Endodermal cell (in vitro differentiated cells): ENCODE results near the gene PTPRT. TPM values are rescaled to one million over a fixed set of nuclear protein-coding genes. Genes with fewer than 3 reads are reported as not detected.

ENCODE experiments used
- DNase-seq: peaks from one replicate; pipeline ENCODE4 v3.0.0-alpha.2; 2017
- H3K27ac ChIP-seq: 2 replicates; pipeline ENCODE4 v1.5.1; 2013; ENCODE audit warnings: mild to moderate bottlenecking, low read depth, low read length, moderate library complexity
- H3K27me3 ChIP-seq: 2 replicates; pipeline ENCODE4 v1.6.1; 2013; ENCODE audit warnings: mild to moderate bottlenecking, low read length, moderate library complexity; ENCODE audit not compliant: insufficient read depth, control insufficient read depth, poor library complexity, severe bottlenecking
- H3K36me3 ChIP-seq: 2 replicates; pipeline ENCODE4 v1.7.0; 2013; ENCODE audit warnings: mild to moderate bottlenecking, low read length, moderate library complexity; ENCODE audit not compliant: control insufficient read depth, insufficient read depth
- H3K4me1 ChIP-seq: one replicate; pipeline ENCODE4 v1.7.0; 2013; ENCODE audit warnings: low read length; ENCODE audit not compliant: control insufficient read depth, insufficient read depth
- H3K4me3 ChIP-seq: 2 replicates; pipeline ENCODE4 v1.5.1; 2013; ENCODE audit warnings: mild to moderate bottlenecking, low read length, moderate library complexity
- H3K9ac ChIP-seq: 2 replicates; pipeline ENCODE4 v1.6.1; 2013; ENCODE audit warnings: mild to moderate bottlenecking, low read length, moderate library complexity; ENCODE audit not compliant: poor library complexity, severe bottlenecking; ENCODE audit errors: extremely low read depth
- H3K9me3 ChIP-seq: 2 replicates; pipeline ENCODE4 v1.6.1; 2013; ENCODE audit warnings: mild to moderate bottlenecking, low read length, moderate library complexity; ENCODE audit not compliant: control insufficient read depth
- H3K27ac Mint-ChIP-seq: 2 replicates; pipeline ENCODE4 v1.8.0; 2020; ENCODE audit warnings: mixed read lengths
- H3K27me3 Mint-ChIP-seq: 2 replicates; pipeline ENCODE4 v1.8.0; 2021; ENCODE audit warnings: mild to moderate bottlenecking, mixed read lengths; ENCODE audit not compliant: insufficient read depth
- H3K36me3 Mint-ChIP-seq: 2 replicates; pipeline ENCODE4 v1.8.0; 2020; ENCODE audit warnings: low read depth, mixed read lengths
- H3K4me1 Mint-ChIP-seq: 2 replicates; pipeline ENCODE4 v1.8.0; 2020; ENCODE audit warnings: mixed read lengths
- H3K4me3 Mint-ChIP-seq: 2 replicates; pipeline ENCODE4 v1.8.0; 2020; ENCODE audit warnings: mild to moderate bottlenecking, moderate library complexity, mixed read lengths
- H3K9me3 Mint-ChIP-seq: 2 replicates; pipeline ENCODE4 v1.8.0; 2020; ENCODE audit warnings: mild to moderate bottlenecking, mixed read lengths
- WGBS, 2 experiments: methylation state at CpG; one replicate each; pipeline versions ENCODE4 v1.1.5 to v1.1.7; 2013; ENCODE audit warnings: missing lambda C conversion rate in 2 of 2, mixed read lengths in 1 of 2; ENCODE audit not compliant: insufficient coverage in 1 of 2, insufficient read length in 1 of 2; 5-methylcytosine and 5-hydroxymethylcytosine counted together
- total RNA-seq, 2 donors: library from RNA; stranded (reverse); fragmentation: NEBNext Ultra II Directional in 1 of 2; extraction: Animal tissue kit (Norgen Biotek cat#: 25700) in 1 of 2; gene quantifications; 2 replicates in 1 of 2; 3 replicates in 1 of 2; pipeline ENCODE4 v1.2.1, GENCODE V29; 2021
- TF ChIP-seq, protein P1 (sequence below): fragments of 200-600 bp; sonication (generic); conservative IDR thresholded peaks from 2 replicates; pipeline ENCODE4 v1.5.0; 2021; ENCODE audit warnings: antibody characterized with exemption, mild to moderate bottlenecking

PTPRT gene
- total RNA-seq, 2 donors from 2014 or later: 2.3 to 2.7 TPM

DNA sequence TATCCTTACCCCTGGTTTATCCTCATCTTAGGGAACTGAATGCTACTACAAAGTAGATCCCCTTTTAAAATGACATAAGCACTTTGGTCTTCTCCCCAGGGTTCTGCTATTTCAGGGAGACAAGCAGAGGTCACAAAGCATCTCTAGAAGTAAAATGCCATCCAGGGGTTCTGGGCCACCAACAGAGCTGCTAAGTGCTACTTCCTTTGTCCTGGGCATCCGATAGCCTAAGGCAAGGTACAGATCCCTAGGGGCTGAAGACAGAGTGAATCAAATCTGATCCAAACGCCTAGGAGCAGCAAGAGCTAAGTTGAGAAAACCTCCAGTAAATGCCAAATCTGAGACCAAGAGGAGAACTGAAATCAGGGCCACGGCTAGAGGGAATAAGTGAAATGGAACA lies 161.2 kb downstream of the PTPRT start:
- Histone ChIP-seq H3K4me3 (no peak overlapping the region), H3K4me1 (no peaks in the 10 kb centered on the region), H3K36me3 (no peaks in the 10 kb centered on the region), H3K27me3 (peaks cover 15% of the 10 kb centered on the region), H3K9ac (no peak overlapping the region), H3K9me3 (no peaks in the 10 kb centered on the region), H3K27ac (no peak overlapping the region)
- DNase-seq: no peak
- H3K27ac Mint-ChIP-seq: no peak overlapping the region
- H3K27me3 Mint-ChIP-seq: peaks cover 60% of the 10 kb centered on the region
- 52 to 62% methylated on average over 3 of the region's 3 CpGs for WGBS, 2 experiments
- no peak overlapping the region for H3K4me3 Mint-ChIP-seq
- peaks cover 19% of the 10 kb centered on the region for H3K4me1 Mint-ChIP-seq
- H3K9me3 Mint-ChIP-seq: no peaks in the 10 kb centered on the region
- TF ChIP-seq, protein P1, sequence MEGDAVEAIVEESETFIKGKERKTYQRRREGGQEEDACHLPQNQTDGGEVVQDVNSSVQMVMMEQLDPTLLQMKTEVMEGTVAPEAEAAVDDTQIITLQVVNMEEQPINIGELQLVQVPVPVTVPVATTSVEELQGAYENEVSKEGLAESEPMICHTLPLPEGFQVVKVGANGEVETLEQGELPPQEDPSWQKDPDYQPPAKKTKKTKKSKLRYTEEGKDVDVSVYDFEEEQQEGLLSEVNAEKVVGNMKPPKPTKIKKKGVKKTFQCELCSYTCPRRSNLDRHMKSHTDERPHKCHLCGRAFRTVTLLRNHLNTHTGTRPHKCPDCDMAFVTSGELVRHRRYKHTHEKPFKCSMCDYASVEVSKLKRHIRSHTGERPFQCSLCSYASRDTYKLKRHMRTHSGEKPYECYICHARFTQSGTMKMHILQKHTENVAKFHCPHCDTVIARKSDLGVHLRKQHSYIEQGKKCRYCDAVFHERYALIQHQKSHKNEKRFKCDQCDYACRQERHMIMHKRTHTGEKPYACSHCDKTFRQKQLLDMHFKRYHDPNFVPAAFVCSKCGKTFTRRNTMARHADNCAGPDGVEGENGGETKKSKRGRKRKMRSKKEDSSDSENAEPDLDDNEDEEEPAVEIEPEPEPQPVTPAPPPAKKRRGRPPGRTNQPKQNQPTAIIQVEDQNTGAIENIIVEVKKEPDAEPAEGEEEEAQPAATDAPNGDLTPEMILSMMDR: no peak
- no peaks in the 10 kb centered on the region for H3K36me3 Mint-ChIP-seq

DNA sequence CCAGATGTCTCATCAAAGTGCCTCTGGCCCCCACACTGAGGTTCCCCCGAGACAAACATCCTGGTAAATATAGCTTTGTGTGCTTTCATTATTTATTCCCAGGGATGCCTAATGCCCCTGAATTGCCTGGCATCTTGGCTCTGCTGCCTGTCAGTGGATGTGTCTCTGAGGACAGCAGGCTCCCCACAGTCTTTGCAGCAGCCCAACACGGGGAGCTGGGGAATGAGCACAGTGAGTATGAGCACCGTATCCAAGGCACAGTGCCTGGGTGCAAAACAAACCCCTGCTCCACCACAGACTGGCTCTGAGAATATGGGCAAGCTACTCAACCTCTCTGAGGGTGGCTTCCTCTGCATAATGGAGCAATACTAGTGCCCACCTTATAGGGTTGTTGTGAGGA lies 165.9 kb downstream of the PTPRT start:
- TF ChIP-seq, protein P1: no peak
- no peak overlapping the region for H3K4me3 ChIP-seq
- no peak overlapping the region for H3K9ac ChIP-seq
- no peaks in the 10 kb centered on the region for H3K27me3 ChIP-seq
- H3K27ac Mint-ChIP-seq: no peak overlapping the region
- H3K36me3 Mint-ChIP-seq: no peaks in the 10 kb centered on the region
- H3K9me3 ChIP-seq: no peaks in the 10 kb centered on the region
- H3K36me3 ChIP-seq: no peaks in the 10 kb centered on the region
- no peaks in the 10 kb centered on the region for H3K9me3 Mint-ChIP-seq
- H3K27ac ChIP-seq: no peak overlapping the region
- DNase-seq: no peak
- H3K4me1 ChIP-seq: no peaks in the 10 kb centered on the region
- peaks cover 15% of the 10 kb centered on the region for H3K4me1 Mint-ChIP-seq
- WGBS, 2 experiments: 0 to 20% methylated on average over 1 to 3 of the region's 3 CpGs
- H3K27me3 Mint-ChIP-seq: peaks cover 18% of the 10 kb centered on the region
- H3K4me3 Mint-ChIP-seq: no peak overlapping the region

DNA sequence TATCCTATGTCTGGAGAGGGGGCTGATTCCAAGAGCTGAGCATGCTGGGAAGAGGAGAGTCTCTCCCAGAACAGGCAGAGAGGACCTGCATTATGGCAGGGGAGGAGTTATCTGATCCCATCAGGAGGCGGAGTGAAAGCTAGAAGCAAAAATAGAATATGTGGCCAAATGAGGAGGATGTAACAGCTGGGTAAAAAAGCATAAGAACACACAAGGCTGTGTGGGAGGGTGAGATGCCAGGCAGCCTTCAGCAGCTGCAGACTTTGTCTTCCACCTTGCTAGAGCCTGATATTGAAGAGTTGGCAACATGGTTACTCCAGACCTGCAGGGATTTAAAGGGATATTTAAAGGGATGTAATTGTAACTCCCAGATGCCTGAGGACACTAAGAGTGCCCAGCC lies 167.1 kb downstream of the PTPRT start:
- H3K9ac ChIP-seq: no peak overlapping the region
- no peak for DNase-seq
- peaks cover 12% of the 10 kb centered on the region for H3K27me3 Mint-ChIP-seq
- no peaks in the 10 kb centered on the region for H3K4me1 ChIP-seq
- no peaks in the 10 kb centered on the region for H3K36me3 Mint-ChIP-seq
- H3K4me3 Mint-ChIP-seq: no peak overlapping the region
- no peak overlapping the region for H3K27ac ChIP-seq
- H3K36me3 ChIP-seq: no peaks in the 10 kb centered on the region
- no peaks in the 10 kb centered on the region for H3K27me3 ChIP-seq
- no peaks in the 10 kb centered on the region for H3K9me3 Mint-ChIP-seq
- 89 to 100% methylated on average over 1 of the region's 1 CpG for WGBS, 2 experiments
- H3K4me1 Mint-ChIP-seq: peaks cover 7% of the 10 kb centered on the region
- H3K4me3 ChIP-seq: no peak overlapping the region
- TF ChIP-seq, protein P1: no peak
- no peak overlapping the region for H3K27ac Mint-ChIP-seq
- H3K9me3 ChIP-seq: no peaks in the 10 kb centered on the region
